ENCODE data around the gene SMCP.

GRCh38 chr1:152932170-152932811, 54.2 kb downstream of the SMCP start:
- TF ChIP-seq CTCF (IDR thresholded peaks at IDR 0.05) (no peak), POLR2A (IDR thresholded peaks at IDR 0.05) (no peak)
